ENCODE measurements around the gene MEGF11. TPM values are rescaled to one million over a fixed set of nuclear protein-coding genes. Genes with fewer than 3 reads are reported as not detected.

The MEGF11 gene
- total and polyA plus RNA-seq, 8 donors: 0.05 to 0.92 (median 0.14) TPM; not detected in 4

GRCh38 chr15:65993236-65993635 lies 260.3 kb downstream of the MEGF11 start:
- TF ChIP-seq POLR2A (IDR thresholded peaks at IDR 0.05) (no peak), EP300 (IDR thresholded peaks at IDR 0.05) (no peak), POLR2AphosphoS5 (IDR thresholded peaks at IDR 0.05) (no peak), CTCF (IDR thresholded peaks at IDR 0.05) (no peak)
- Histone ChIP-seq H3K36me3 (no peaks in the 10 kb centered on the region), H3K4me3 (no peak overlapping the region), H3K27ac (no peak overlapping the region), H3K4me1 (no peaks in the 10 kb centered on the region), H3K9me3 (no peaks in the 10 kb centered on the region), H3K27me3 (peaks cover 0 to 84% (median 6%) of the 10 kb centered on the region in 3 donors)
- intact Hi-C loops (cut with DNase I; ENCODE audit: low total_unique reads): no loop called here
- no peak for DNase-seq
- WGBS, 5 donors: 22 to 56% (median 31%) methylated on average over 2 to 5 of the region's 5 CpGs

- DNase-seq: no peak
- Histone ChIP-seq H3K4me3 (no peak overlapping the region), H3K9me3 (no peaks in the 10 kb centered on the region), H3K4me1 (no peaks in the 10 kb centered on the region), H3K27me3 (peaks cover 0 to 76% (median 6%) of the 10 kb centered on the region in 3 donors), H3K36me3 (no peaks in the 10 kb centered on the region), H3K27ac (no peak overlapping the region)
- WGBS, 5 donors: 60 to 69% (median 68%) methylated on average over 10 of the region's 10 CpGs
- intact Hi-C loops (cut with DNase I; ENCODE audit: low total_unique reads): no loop called here
- TF ChIP-seq CTCF (IDR thresholded peaks at IDR 0.05) (no peak), POLR2AphosphoS5 (IDR thresholded peaks at IDR 0.05) (no peak), EP300 (IDR thresholded peaks at IDR 0.05) (no peak), POLR2A (IDR thresholded peaks at IDR 0.05) (no peak)
Measured at GRCh38 chr15:65991721-65992483, 261.6 kb downstream of the MEGF11 start.

GRCh38 chr15:65990298-65990981 lies 263.1 kb downstream of the MEGF11 start:
- H3K27me3 ChIP-seq: peaks cover 0 to 73% (median 6%) of the 10 kb centered on the region in 3 donors
- H3K4me1 ChIP-seq: peaks cover 0 to 7% (median 6%) of the 10 kb centered on the region in 4 donors
- H3K27ac ChIP-seq: no peak overlapping the region
- no peaks in the 10 kb centered on the region for H3K9me3 ChIP-seq
- DNase-seq: no peak
- intact Hi-C loops (cut with DNase I; ENCODE audit: low total_unique reads): no loop called here
- TF ChIP-seq POLR2AphosphoS5 (IDR thresholded peaks at IDR 0.05) (no peak), CTCF (IDR thresholded peaks at IDR 0.05) (no peak), POLR2A (IDR thresholded peaks at IDR 0.05) (no peak), EP300 (IDR thresholded peaks at IDR 0.05) (no peak)
- 68 to 79% (median 72%) methylated on average over 5 of the region's 5 CpGs for WGBS, 5 donors
- no peak overlapping the region for H3K4me3 ChIP-seq
- H3K36me3 ChIP-seq: no peaks in the 10 kb centered on the region

- WGBS, 5 donors: 57 to 64% (median 58%) methylated on average over 5 of the region's 5 CpGs
- H3K27me3 ChIP-seq: peaks cover 4 to 75% (median 9%) of the 10 kb centered on the region in 3 donors
- intact Hi-C loops (cut with DNase I; ENCODE audit: low total_unique reads): no loop called here
- no peaks in the 10 kb centered on the region for H3K9me3 ChIP-seq
- TF ChIP-seq POLR2AphosphoS5 (IDR thresholded peaks at IDR 0.05) (no peak), CTCF (IDR thresholded peaks at IDR 0.05) (no peak), EP300 (IDR thresholded peaks at IDR 0.05) (no peak), POLR2A (IDR thresholded peaks at IDR 0.05) (no peak)
- DNase-seq: no peak
- no peak overlapping the region for H3K27ac ChIP-seq
- peaks cover 7 to 21% (median 17%) of the 10 kb centered on the region in 4 donors for H3K4me1 ChIP-seq
- no peaks in the 10 kb centered on the region for H3K36me3 ChIP-seq
- no peak overlapping the region for H3K4me3 ChIP-seq
Measured at GRCh38 chr15:65987100-65987499, 266.4 kb downstream of the MEGF11 start.
